Measurements from ENCODE around the gene NDUFB1.

NDUFB1 gene

DNA sequence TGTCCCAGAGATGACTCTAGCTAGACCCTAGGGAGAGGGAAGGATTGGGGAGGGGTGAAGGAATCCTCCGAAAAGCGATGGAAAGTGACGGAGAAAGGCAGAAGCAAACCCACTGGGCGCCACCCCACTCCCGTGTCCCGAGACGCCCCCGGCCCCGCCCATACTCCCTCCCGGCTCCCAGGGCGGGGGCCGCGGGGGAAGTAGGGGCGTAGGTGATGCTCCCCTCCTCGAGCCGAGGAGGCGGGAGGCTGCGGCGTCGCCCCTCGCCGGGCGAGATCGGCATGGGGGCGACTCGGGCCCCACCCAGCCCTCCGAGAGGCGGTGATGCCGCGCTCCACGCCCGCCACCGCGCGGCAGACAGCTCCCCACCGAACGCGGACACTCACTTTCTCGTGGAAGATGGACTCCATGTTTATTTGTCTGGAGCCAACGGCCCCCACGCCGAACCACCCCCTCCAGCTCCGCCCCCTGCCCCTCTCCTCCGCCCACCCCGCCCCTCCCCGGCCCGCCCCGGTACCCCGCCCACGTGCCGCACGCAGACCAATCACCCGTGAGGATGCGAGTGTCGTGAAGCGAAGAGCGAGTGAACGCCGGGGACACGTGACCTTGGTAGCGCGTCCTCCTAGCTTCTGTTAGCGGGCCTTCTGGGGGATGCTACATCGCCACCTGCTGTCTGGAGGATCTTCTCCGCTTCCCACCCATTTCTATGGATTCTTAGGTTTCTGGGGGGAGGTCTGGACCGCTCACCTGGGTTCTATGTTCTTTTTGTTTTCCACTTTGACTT, 15.2 kb downstream of the NDUFB1 start, which contains the start of gene ATXN3:
Gene ATXN3, minus strand, starts transcription at position 440 of the 784 bp plus-strand sequence. Its CDS starts 30 bp downstream, at position 410.
- no peaks in the 10 kb centered on the region for H3K36me3 Mint-ChIP-seq (ENCODE audit: low read depth)
- peaks cover 29% of the 10 kb centered on the region for H3K4me1 Mint-ChIP-seq
- no peaks in the 10 kb centered on the region for H3K27me3 Mint-ChIP-seq (ENCODE audit: low read depth)
- no peaks in the 10 kb centered on the region for H3K9me3 Mint-ChIP-seq
- TF ChIP-seq CTCF (IDR thresholded peaks at IDR 0.05; ENCODE audit: unreplicated experiment in 3 of 3), result peak; percentile 52 to 69 (median 68)
- peak within 1 kb of the TSS; percentile 84 to 92 (median 91) for H3K27ac Mint-ChIP-seq
- H3K4me3 Mint-ChIP-seq, result peak within 1 kb of the TSS; percentile 89 to 97 (median 95)

- no peaks in the 10 kb centered on the region for H3K27me3 Mint-ChIP-seq (ENCODE audit: low read depth)
- H3K9me3 Mint-ChIP-seq, result no peaks in the 10 kb centered on the region
- peak overlapping the region; percentile 89 to 97 (median 95) for H3K4me3 Mint-ChIP-seq
- TF ChIP-seq CTCF (IDR thresholded peaks at IDR 0.05; ENCODE audit: unreplicated experiment in 3 of 3), result no peak
- no peaks in the 10 kb centered on the region for H3K36me3 Mint-ChIP-seq (ENCODE audit: low read depth)
- peaks cover 29% of the 10 kb centered on the region for H3K4me1 Mint-ChIP-seq
- H3K27ac Mint-ChIP-seq, result peak overlapping the region; percentile 84 to 92 (median 91)
These were observed 15.7 kb downstream of the NDUFB1 start for GRCh38 chr14:92105893-92106142.

- no peak for TF ChIP-seq CTCF (IDR thresholded peaks at IDR 0.05; ENCODE audit: unreplicated experiment in 3 of 3)
- no peaks in the 10 kb centered on the region for H3K36me3 Mint-ChIP-seq (ENCODE audit: low read depth)
These were observed 16.2 kb downstream of the NDUFB1 start for GRCh38 chr14:92105073-92105892.

DNA sequence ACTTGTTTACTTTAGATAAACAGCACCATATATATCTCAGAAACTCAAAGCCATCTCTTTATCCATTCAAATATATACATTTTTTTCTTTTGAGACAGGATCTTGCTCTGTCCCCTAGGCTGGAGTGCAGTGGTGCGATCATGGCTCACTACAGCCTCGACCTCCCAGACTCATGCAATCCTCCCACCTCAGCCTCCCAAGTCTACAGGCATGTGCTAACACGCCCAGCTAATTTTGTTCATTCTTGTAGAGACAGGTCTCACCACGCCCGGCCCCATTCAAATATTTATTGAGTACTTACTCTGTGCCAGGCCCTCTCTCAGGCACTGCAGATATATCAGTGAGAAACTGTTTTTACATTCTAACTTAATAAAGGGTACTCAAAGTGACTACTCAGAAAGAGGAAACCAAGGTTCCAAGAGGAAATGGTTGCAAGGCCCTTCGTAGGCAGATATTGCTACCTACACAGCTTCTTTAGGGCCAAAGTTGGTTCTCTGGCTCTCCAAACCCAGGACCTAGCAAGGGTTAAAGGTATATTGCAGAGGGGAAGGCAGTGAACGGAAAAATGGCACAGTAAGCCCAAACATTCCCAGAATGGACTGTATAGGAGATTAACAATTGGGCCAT, 18.0 kb downstream of the NDUFB1 start:
- peaks cover 29% of the 10 kb centered on the region for H3K4me1 Mint-ChIP-seq
- TF ChIP-seq CTCF (IDR thresholded peaks at IDR 0.05; ENCODE audit: unreplicated experiment in 3 of 3), result no peak
- no peaks in the 10 kb centered on the region for H3K9me3 Mint-ChIP-seq
- H3K27me3 Mint-ChIP-seq (ENCODE audit: low read depth), result no peaks in the 10 kb centered on the region
- peaks cover 4% of the 10 kb centered on the region for H3K36me3 Mint-ChIP-seq (ENCODE audit: low read depth)
- H3K4me3 Mint-ChIP-seq, result peak overlapping the region; percentile 29 to 59 (median 46)
- no peak overlapping the region for H3K27ac Mint-ChIP-seq

More at GRCh38 chr14:92105073-92105892, 16.2 kb downstream of the NDUFB1 start:
- Mint-ChIP-seq H3K9me3 (no peaks in the 10 kb centered on the region), H3K4me1 (peaks cover 29% of the 10 kb centered on the region), H3K27me3 (ENCODE audit: low read depth) (no peaks in the 10 kb centered on the region), H3K4me3 (peak overlapping the region; percentile 89 to 97 (median 95)), H3K27ac (peak overlapping the region; percentile 84 to 92 (median 91))

- Mint-ChIP-seq H3K36me3 (ENCODE audit: low read depth) (peaks cover 14% of the 10 kb centered on the region), H3K9me3 (no peaks in the 10 kb centered on the region), H3K27ac (no peak overlapping the region), H3K4me1 (peaks cover 15% of the 10 kb centered on the region), H3K4me3 (no peak overlapping the region), H3K27me3 (ENCODE audit: low read depth) (no peaks in the 10 kb centered on the region)
- no peak for TF ChIP-seq CTCF (IDR thresholded peaks at IDR 0.05; ENCODE audit: unreplicated experiment in 3 of 3)
These were observed 21.7 kb downstream of the NDUFB1 start for GRCh38 chr14:92099802-92100201.
